Islet precursor cell (in vitro differentiated cells): ENCODE measurements around the gene WDR7.

Source experiments
- DNase-seq: peaks from one replicate; pipeline ENCODE4 v3.0.0-alpha.2; 2018

WDR7 gene

GRCh38 chr18:56815926-56816325 lies 164.8 kb downstream of the WDR7 start:
- peak; percentile 55 for DNase-seq

- no peak for DNase-seq
These were observed 172.9 kb downstream of the WDR7 start for GRCh38 chr18:56823986-56824565.

GRCh38 chr18:56825321-56825720 lies 174.2 kb downstream of the WDR7 start:
- DNase-seq, result no peak

DNA sequence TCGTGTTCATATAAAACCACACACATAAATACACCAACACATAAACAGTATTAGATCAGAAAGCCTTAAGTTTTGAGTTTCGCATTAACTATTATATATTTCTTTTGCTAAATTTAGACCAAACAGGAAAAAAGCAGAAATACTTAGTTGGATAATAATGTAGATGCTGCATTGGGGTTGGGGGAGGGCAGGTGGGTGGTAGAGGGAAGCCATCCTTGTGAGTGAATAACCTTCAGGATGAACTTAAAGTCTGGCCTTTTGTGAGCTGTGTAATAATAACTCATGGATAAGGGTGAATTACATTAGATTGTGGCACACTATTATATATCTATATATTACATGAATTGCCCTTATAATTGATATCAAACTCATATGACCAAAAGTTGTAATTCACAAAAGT lies 174.7 kb downstream of the WDR7 start:
- no peak for DNase-seq

- DNase-seq, result peak; percentile 69
These were observed 180.8 kb downstream of the WDR7 start for GRCh38 chr18:56831988-56832387.

DNA sequence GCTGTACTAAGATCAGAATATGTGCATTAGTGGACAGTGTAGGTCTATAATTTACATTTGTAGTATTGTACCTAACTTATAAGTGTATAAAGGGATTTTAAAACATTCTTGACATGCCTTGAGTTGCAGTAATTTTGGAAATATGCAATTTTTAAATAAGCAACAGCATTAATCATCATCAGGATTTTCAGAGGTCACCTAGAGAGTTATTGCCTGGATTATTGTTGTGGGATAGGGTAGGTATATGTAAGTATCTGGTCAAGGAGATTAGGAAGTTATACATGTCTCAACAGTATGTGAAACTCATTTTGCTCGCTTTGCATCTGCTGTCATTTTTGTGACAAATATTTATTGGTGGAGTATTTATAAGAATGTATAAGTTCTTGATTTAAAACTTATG lies 184.2 kb downstream of the WDR7 start:
- no peak for DNase-seq

- no peak for DNase-seq
These were observed 185.0 kb downstream of the WDR7 start for GRCh38 chr18:56836173-56836572.

GRCh38 chr18:56841836-56842235 lies 190.7 kb downstream of the WDR7 start:
- DNase-seq, result no peak

DNA sequence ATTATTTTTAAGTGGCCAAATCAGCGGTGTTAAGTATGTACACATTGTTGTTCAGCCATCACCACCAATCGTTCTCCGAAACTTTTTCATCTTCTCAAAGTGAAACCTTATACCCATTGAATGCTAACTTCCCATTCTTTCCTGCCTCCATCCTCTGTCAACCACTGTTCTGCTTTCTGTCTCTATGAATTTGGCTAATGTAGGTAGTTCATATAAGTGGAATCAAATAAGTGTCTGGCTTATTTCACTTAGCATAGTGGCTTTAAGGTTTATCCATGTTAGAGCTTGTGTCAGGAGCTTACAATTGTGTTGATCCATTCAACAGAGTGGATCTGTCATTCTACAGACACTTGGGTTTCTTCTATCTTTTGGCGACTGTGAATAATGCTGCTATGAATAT lies 192.1 kb downstream of the WDR7 start:
- no peak for DNase-seq

GRCh38 chr18:56844556-56844955 lies 193.4 kb downstream of the WDR7 start:
- DNase-seq, result no peak

DNA sequence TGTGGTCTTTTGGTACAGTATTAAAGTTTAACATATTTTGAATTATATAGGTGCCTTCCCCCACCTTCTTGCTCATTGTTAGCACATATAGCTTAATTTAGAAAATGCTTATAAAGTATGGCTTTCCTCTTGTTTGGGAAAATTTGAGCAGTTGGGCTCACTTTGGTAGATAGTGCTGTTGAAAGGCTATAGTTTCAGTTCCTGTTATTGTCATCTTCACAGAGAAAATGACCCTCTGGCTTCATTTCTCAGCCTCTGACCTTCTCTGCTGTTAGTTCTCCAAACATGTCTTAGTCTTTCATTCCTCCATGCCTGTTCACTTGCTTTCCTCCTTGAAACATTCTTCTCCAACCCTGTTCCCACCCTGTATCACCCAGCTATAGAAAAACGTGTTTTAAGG lies 200.6 kb downstream of the WDR7 start:
- no peak for DNase-seq

- DNase-seq, result no peak
These were observed 202.8 kb downstream of the WDR7 start for GRCh38 chr18:56853961-56854360.

DNA sequence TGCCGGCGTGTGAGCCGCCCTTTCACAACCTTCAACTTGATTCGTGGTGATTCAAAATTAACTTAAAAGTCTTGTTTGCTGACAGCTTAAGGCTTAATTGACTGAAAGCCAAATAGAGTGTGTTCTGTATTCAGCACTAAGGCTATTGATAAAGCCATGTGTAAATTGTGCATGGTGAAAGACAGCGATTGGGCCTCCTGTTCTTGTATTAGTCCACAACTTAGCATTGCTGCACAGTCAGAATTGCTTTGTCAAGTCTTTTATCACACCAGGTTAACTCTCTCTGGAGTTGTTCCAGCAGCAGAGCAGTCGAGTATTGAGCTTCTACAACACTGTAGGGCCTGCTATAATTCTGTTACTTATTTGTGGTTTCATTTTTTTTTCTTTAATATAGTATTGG lies 210.1 kb downstream of the WDR7 start:
- no peak for DNase-seq

GRCh38 chr18:56869189-56869777 lies 218.1 kb downstream of the WDR7 start:
- no peak for DNase-seq

DNA sequence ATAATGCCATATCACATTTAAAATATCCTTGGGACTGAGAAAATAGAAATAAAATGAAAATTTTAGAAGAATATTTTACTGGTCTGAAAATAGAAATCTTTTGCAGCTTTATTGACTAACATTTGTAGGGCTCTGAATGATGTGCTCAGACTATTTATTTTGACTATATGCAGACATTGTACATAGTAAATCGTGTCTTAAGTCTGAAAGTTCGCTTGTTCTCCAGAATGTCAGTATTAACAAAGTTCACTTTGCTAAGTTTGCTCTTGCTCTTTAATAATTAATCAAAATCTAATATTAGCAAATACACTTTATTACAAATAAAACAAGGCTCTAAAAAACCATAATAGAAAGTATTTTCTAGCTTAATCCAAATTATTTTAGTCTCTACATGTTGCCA lies 219.8 kb downstream of the WDR7 start:
- no peak for DNase-seq

GRCh38 chr18:56872140-56872539 lies 221.0 kb downstream of the WDR7 start:
- no peak for DNase-seq

- DNase-seq, result no peak
These were observed 222.4 kb downstream of the WDR7 start for GRCh38 chr18:56873441-56874140.

DNA sequence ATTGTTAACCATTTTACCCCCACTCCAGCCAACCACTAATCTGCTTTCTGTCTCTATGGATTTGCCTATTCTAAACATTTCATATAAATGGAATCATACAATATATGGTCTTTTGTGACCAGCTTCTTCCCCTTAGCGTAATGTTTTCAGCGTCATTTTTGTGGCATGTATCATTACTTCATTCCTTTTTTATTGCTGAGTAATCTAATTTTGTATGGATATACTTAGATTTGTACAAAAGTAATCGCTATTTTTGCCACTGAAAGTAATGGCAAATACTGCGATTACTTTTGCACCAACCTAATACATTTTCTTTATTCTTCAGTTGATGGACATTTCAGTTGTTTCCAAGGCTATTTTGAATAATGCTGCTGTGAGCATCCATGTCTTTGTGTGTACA lies 227.6 kb downstream of the WDR7 start:
- no peak for DNase-seq

DNA sequence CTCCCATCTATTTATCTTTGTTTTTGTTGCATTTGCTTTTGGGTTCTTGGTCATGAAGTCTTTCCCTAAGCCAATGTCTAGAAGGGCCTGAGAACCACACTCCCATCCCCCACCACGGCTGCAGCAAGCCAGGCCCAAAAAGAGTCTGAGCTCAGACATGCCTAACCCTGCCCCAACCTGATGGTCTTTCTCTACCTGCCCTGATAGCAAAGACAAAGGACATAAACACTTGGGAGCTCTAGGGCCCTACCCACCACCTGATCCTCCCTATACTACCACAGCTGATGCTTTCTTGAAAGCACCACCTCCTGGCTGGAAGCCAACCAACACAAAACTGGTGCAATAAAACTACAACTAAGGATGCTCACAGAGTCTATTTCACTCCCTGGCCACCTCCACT lies 233.4 kb downstream of the WDR7 start:
- no peak for DNase-seq

DNA sequence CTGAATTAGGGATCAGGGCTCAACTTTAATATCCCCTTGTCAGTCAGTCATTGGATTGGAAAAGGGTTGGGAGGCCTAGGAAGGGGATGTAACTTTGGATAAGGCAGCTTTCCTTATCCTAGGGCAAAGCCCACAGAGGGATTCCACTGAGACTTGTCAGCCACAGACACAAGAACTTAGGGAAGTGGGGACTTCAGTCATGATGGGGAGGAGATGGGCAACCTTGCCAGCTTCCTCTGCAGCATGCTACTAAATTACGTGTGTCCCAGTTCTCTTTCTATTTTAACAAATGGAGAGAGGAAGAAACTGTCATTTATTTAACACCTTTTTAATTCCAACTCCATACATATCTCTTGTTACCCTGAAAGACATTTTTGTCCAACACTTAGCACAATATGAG lies 237.8 kb downstream of the WDR7 start:
- DNase-seq, result no peak

GRCh38 chr18:56889621-56890020 lies 238.5 kb downstream of the WDR7 start:
- DNase-seq, result no peak

GRCh38 chr18:56890632-56891031 lies 239.5 kb downstream of the WDR7 start:
- peak; percentile 84 for DNase-seq

GRCh38 chr18:56891116-56891515 lies 240.0 kb downstream of the WDR7 start:
- DNase-seq, result no peak

GRCh38 chr18:56891870-56892269 lies 240.7 kb downstream of the WDR7 start:
- no peak for DNase-seq

- no peak for DNase-seq
These were observed 246.0 kb downstream of the WDR7 start for GRCh38 chr18:56897122-56897521.
